Skeletal muscle tissue (tissue), 4 donors: ENCODE results near the gene MAT2A. TPM values are rescaled to one million over a fixed set of nuclear protein-coding genes. Genes with fewer than 3 reads are reported as not detected.
A peak's percentile ranks its signal among the peaks of the same experiment; 100 is the strongest.

Experiments
- H3K27ac ChIP-seq: one replicate; pipeline ENCODE4 v1.7.0; 2013; ENCODE audit warnings: mild to moderate bottlenecking, low read depth, low read length, inconsistent platforms
- H3K27me3 ChIP-seq, 3 donors: one replicate each; pipeline ENCODE4 v1.7.0; 2013; ENCODE audit warnings: low read length in 3 of 3; ENCODE audit not compliant: control insufficient read depth in 3 of 3, insufficient read depth in 3 of 3
- H3K36me3 ChIP-seq, 3 donors: one replicate each; pipeline ENCODE4 v1.7.0; 2013; ENCODE audit warnings: low read length in 3 of 3; ENCODE audit not compliant: control insufficient read depth in 3 of 3, insufficient read depth in 3 of 3
- H3K4me1 ChIP-seq, 3 donors: one replicate each; pipeline ENCODE4 v1.7.0; 2013; ENCODE audit warnings: low read length in 3 of 3, mild to moderate bottlenecking in 3 of 3; ENCODE audit not compliant: control insufficient read depth in 3 of 3, insufficient read depth in 3 of 3
- H3K4me3 ChIP-seq, 3 donors: one replicate each; pipeline ENCODE4 v1.7.0; 2013; ENCODE audit warnings: low read length in 3 of 3
- H3K9ac ChIP-seq, 3 donors: one replicate each; pipeline ENCODE4 v1.7.0; 2013; ENCODE audit warnings: low read length in 3 of 3, mild to moderate bottlenecking in 3 of 3, moderate library complexity in 2 of 3, low read depth in 1 of 3
- H3K9me3 ChIP-seq, 3 donors: one replicate each; pipeline ENCODE4 v1.7.0; 2013; ENCODE audit warnings: low read length in 3 of 3; ENCODE audit not compliant: control insufficient read depth in 3 of 3
- total RNA-seq: library from RNA; depleted of rRNA; stranded (reverse); fragments of >200 nt; gene quantifications from one replicate; pipeline ENCODE4 v1.2.3, GENCODE V29; 2014
- donor health status: Osteomylitis.

MAT2A gene
- 57.9 TPM for total RNA-seq

DNA sequence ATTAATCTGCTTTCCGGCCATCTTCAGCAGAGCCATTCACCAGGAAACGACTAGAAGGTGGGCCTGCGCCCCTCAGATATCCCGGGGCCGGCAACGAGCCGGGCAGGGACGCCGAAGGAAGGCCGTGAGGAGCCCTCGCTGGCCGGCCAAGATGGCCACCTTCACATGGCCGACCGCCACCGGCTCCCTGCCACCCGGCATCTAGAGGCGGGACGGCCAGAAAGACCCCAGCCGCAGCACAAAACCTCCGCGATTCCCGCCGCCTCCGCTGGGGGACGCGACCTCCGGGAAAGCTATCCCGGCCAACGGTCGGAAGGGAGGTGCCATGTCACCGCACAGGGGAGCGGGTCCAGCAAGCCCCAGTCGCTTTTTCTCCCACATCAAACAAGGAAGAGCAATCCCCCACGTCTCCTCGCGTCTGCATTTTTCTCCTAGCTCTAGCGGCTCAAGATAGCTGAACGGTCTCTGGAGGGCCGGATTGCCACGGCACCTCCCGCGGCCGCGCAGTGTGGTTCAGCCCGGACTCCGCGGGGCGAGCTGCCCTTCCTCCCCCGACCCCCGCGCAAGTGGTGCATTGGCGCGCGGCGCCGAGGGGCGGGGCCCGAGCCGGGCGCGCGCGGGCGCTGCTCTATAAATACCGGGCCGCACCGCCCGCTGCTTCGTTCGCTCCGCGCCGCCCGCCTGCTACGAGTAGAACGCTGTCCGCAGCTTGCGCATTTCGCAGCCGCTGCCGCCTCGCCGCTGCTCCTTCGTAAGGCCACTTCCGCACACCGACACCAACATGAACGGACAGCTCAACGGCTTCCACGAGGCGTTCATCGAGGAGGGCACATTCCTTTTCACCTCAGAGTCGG, at the start of gene MAT2A:
TSS of gene MAT2A (plus strand) at position 662 of the 854 bp plus-strand sequence. CDS start at position 782, 120 bp downstream.
- no peaks in the 10 kb centered on the region for H3K9me3 ChIP-seq
- H3K36me3 ChIP-seq: peaks cover 26 to 32% (median 31%) of the 10 kb centered on the region in 3 donors
- no peaks in the 10 kb centered on the region for H3K27me3 ChIP-seq
- H3K9ac ChIP-seq: peak within 1 kb of the TSS; percentile 99 to 100 (median 100)
- peak within 1 kb of the TSS; percentile 90 to 96 (median 92) for H3K4me3 ChIP-seq
- peak within 1 kb of the TSS; percentile 99 for H3K27ac ChIP-seq
- peaks cover 38 to 46% (median 41%) of the 10 kb centered on the region in 3 donors for H3K4me1 ChIP-seq

DNA sequence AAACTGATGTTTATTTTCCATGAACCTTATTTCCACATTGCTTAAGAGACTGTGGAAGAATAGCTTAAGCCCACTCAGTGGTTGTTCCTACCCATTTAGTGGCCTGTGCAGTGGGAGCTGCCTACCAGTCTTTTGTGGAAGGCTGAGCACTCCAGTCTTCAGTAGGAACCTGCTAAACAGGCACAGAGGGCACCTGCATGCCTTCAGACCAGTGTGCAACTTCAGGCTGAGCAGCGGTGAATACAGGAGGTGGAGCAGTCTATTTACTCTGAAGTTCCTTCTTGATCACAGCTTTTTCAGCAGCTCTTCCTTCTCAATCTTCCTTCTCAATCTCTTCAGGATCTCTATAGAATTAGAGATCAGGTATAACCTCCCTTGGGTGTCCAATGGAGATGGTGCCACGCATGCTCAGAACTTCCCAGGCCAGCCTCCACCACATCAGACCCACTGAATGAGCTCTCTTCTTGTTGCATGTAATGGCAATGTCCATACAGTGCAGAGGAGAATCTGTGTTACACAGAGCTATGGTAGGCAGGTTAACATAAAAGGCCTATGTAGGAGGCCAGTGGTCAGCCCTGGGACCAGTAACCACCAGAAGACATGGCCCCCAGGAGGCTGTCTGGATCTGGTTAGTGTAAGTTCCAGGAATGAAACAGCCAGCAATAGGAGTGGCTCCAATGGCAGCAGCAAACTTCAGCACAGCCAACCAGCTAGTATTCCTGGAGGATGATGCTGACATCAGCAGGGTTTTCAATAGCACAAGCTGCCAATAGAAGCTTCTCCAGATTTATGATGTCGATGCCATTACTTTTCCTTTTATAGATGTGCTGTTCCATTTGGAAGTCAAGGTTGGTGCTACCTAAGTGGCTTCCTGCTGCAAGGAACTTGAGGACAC, 47.9 kb upstream of the MAT2A start:
- no peak overlapping the region for H3K27ac ChIP-seq
- no peaks in the 10 kb centered on the region for H3K36me3 ChIP-seq
- H3K4me1 ChIP-seq: no peaks in the 10 kb centered on the region
- H3K4me3 ChIP-seq: no peak overlapping the region
- H3K9me3 ChIP-seq: no peaks in the 10 kb centered on the region
- no peak overlapping the region for H3K9ac ChIP-seq
- no peaks in the 10 kb centered on the region for H3K27me3 ChIP-seq

DNA sequence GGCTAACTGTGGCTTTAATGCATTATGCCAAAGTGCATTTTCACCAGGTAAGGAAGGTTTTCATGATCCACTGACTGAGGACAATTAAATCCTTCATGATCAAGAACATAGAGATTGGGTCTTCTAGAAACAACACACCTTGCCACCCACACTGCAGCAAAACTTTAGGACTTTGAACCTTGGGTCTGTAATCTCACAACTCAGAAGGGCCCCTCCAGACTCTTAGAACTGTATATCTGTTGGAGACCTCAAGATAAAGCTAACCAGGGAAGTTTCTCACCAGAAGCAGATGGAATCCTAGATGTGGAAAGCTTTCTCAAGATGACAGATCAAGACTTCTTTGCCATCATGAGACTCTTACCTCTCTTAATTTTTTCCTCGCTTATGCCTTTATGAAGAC, 42.5 kb upstream of the MAT2A start:
- no peak overlapping the region for H3K9ac ChIP-seq
- no peaks in the 10 kb centered on the region for H3K27me3 ChIP-seq
- no peaks in the 10 kb centered on the region for H3K36me3 ChIP-seq
- peaks cover 0 to 4% (median 3%) of the 10 kb centered on the region in 3 donors for H3K4me1 ChIP-seq
- no peak overlapping the region for H3K27ac ChIP-seq
- no peaks in the 10 kb centered on the region for H3K9me3 ChIP-seq
- H3K4me3 ChIP-seq: no peak overlapping the region

DNA sequence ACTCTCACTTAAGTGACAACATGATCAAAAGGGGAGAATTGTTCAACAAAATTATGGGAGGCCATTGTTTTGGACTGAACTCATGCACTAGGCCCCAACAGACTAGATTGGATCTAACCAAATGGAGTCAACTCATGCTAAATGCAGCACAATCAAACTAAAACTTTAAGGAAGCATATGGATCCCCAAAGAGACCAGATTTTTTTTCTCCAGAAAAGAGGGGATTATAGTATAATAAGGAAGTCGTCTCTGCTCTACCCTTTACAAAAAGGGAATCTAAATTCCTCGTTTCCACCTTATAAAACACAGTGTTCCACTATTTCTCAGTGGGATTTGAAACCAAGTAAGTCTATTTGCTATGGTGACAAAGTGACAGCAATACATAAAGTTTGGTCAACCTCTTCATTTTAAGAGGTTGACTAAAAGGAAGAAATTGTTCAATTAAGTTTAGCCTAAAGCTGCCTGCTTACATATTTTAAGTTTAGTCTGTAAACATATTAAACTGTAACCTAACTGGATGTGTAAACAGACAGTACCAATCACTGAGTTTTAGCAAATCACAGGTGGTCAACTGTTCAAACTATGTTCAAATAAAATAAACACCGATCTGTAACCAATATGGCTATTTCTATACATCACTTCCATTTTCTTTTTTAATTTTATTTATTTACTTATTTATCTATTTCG, 40.9 kb upstream of the MAT2A start:
- Histone ChIP-seq H3K36me3 (no peaks in the 10 kb centered on the region), H3K9ac (no peak overlapping the region), H3K9me3 (no peaks in the 10 kb centered on the region), H3K4me1 (peaks cover 0 to 4% (median 3%) of the 10 kb centered on the region in 3 donors), H3K27ac (no peak overlapping the region), H3K4me3 (no peak overlapping the region), H3K27me3 (no peaks in the 10 kb centered on the region)

DNA sequence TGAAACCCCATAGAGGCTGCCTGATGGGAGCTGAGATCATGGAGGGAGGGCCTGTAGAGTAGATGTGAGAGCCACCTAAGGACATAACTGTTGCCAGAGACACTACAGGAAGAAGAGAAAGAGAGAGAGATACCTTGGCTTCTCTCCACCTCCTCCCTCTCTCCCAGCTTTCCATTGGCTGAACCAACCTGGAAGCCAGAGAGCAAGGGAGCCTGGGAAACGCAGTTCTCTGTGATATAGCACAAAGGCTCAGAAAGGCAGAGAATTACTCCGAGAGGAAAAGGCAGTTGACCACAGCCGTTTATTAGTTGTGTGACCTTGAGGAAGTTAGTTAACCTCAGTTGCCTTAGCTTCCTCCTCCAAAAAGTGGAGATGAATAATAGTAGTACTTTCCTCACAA, 37.7 kb upstream of the MAT2A start:
- no peak overlapping the region for H3K4me3 ChIP-seq
- no peaks in the 10 kb centered on the region for H3K9me3 ChIP-seq
- no peak overlapping the region for H3K27ac ChIP-seq
- H3K36me3 ChIP-seq: no peaks in the 10 kb centered on the region
- no peak overlapping the region for H3K9ac ChIP-seq
- peaks cover 22 to 29% (median 27%) of the 10 kb centered on the region in 3 donors for H3K4me1 ChIP-seq
- no peaks in the 10 kb centered on the region for H3K27me3 ChIP-seq

DNA sequence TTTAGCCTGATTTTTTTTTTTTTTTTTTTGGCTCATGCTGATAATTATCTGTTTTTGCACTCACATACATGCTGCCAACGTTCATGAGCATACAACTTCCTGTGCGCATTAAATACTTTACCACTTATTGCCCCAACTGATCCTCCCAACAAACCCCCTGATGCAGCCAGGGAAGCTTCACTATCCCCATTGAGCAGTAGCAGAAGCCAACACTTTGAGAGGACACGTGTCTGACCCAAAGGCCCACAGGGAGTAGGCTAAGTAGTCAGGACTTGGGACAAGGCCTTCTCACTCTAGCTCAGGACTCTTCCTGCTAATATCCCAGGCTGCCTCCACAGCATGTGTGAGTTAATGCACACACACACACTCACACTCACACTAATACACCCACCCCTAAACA, 36.2 kb upstream of the MAT2A start:
- Histone ChIP-seq H3K27ac (no peak overlapping the region), H3K36me3 (no peaks in the 10 kb centered on the region), H3K4me1 (peaks cover 22 to 29% (median 28%) of the 10 kb centered on the region in 3 donors), H3K27me3 (no peaks in the 10 kb centered on the region), H3K4me3 (no peak overlapping the region), H3K9me3 (no peaks in the 10 kb centered on the region), H3K9ac (no peak overlapping the region)

DNA sequence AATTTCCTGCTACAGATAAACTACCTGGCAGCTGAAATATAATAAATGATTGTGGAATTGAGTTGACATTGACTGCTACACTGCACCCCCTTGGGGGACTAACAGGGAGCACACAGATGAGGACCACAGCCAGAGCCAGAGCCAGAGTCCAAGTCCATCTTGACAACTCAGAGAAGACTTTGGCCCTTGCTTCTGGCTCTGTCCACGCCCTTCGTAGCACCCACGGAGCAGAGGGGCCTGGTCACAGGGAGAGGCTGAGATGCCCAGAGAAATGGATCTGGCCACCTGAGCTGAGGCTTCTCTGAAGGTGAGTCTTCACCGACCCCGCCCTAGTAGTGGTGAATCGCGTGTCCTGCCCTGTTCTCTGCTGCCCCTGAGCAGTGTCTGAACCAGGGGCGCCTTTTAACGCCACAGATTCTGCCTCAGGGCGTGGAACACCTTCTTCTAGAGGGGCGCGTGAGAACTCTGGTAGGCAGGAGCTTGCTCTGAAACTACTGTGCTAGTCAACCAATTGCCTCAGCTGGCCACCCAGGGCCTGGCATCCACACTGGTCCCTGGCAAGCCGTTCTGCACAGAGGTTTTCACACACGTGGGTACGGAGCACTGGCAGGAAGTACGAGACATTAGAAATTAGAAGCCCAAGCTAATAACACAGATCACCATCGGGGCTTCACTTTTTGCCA, 35.7 kb upstream of the MAT2A start:
- Histone ChIP-seq H3K27ac (peak overlapping the region; percentile 19), H3K9ac (peak overlapping the region in 1 of 3 donors; percentile 33), H3K36me3 (no peaks in the 10 kb centered on the region), H3K4me1 (peaks cover 22 to 29% (median 28%) of the 10 kb centered on the region in 3 donors), H3K4me3 (no peak overlapping the region), H3K27me3 (no peaks in the 10 kb centered on the region), H3K9me3 (no peaks in the 10 kb centered on the region)

DNA sequence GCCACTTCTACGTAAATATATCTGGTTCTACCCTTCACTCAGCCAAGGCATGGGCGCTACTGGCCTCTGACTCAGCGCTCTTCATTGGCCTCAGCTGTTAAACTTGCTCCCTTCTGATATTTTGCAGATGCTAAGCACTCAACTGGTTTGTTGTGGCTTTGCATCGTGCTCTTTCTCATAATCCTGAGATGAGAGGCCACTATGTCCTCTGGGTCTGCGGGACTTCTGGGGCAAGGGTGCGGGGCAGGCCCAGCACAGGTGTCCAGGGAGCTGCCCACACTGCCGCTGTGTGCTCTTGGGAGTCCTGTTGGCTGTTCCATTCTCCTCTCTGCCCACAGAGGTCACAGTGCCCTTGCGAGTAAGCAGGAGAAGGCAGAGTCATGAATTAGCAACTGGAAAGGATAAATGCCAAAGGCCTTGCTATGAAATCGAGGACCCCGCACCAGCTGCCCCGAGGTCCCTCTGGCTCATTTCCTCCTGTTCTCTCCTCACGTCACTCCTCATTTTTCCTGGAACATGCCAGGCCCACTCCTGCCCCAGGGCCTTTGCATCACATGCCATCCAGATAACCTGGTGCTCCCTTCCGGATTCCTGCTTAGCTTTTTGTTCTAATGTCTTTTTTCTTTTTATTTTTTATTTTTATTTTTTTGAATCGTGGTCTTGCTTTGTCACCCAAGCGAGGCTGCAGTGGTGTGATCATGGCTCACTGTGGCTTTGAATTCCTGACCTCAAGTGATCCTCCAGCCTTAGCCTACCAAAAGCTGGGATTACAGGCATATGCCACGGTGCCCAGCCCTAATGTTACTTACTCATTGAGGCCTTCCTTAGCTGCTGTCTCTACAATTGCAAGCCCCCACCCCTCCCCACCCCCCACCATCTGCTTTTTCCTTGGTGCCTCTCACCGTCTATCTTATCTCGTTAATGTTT, 34.9 kb upstream of the MAT2A start:
- Histone ChIP-seq H3K36me3 (no peaks in the 10 kb centered on the region), H3K9me3 (no peaks in the 10 kb centered on the region), H3K4me1 (peaks cover 22 to 26% (median 25%) of the 10 kb centered on the region in 3 donors), H3K9ac (peak overlapping the region in 1 of 3 donors; percentile 33), H3K27me3 (no peaks in the 10 kb centered on the region), H3K27ac (peak overlapping the region; percentile 48), H3K4me3 (no peak overlapping the region)
